Stimulated activated effector memory CD8-positive, alpha-beta T cell treated with anti-CD3 and anti-CD28 coated beads, Interleukin-12 subunit alpha, Interleukin-12 subunit beta, amount 100 ng/mL, for 72 hours (primary cell): ENCODE measurements around the gene PRND.
"Not testable (repeated sequence)": the region's sequence is repeated elsewhere in the genome, so short reads cannot be mapped to it uniquely, and the experiment has no call there.

Source experiments
- ATAC-seq: fragments of 150-1000 bp; cut with Tn5 transposase; 2 replicates; pipeline ENCODE4 v1.10.0; 2021
- DNase-seq, 2 donors: peaks; one replicate each; pipeline ENCODE4 v3.0.0; 2021 to 2022; ENCODE audit warnings: low spot score in 2 of 2
- H3K27ac Mint-ChIP-seq: one replicate; pipeline ENCODE4 v1.8.0; 2022; ENCODE audit warnings: mild to moderate bottlenecking, mixed read lengths
- H3K36me3 Mint-ChIP-seq: one replicate; pipeline ENCODE4 v1.8.0; 2022; ENCODE audit warnings: mild to moderate bottlenecking, mixed read lengths
- H3K4me1 Mint-ChIP-seq: one replicate; pipeline ENCODE4 v1.8.0; 2022; ENCODE audit warnings: mixed read lengths
- H3K4me3 Mint-ChIP-seq: one replicate; pipeline ENCODE4 v1.8.0; 2022; ENCODE audit warnings: mild to moderate bottlenecking, mixed read lengths
- H3K9me3 Mint-ChIP-seq: one replicate; pipeline ENCODE4 v1.8.0; 2022; ENCODE audit warnings: mixed read lengths

PRND gene

GRCh38 chr20:4697831-4698221, 23.9 kb upstream of the PRND start:
- Mint-ChIP-seq H3K27ac (peak overlapping the region; percentile 75), H3K9me3 (no peaks in the 10 kb centered on the region), H3K36me3 (peaks cover 95% of the 10 kb centered on the region), H3K4me3 (peak overlapping the region; percentile 10), H3K4me1 (peaks cover 47% of the 10 kb centered on the region)
- DNase-seq (no peak), ATAC-seq (peak; percentile 75)

- H3K4me1 Mint-ChIP-seq = peaks cover 45% of the 10 kb centered on the region
- no peak for DNase-seq
- H3K27ac Mint-ChIP-seq = no peak overlapping the region
- peaks cover 81% of the 10 kb centered on the region for H3K36me3 Mint-ChIP-seq
- H3K9me3 Mint-ChIP-seq = no peaks in the 10 kb centered on the region
- no peak overlapping the region for H3K4me3 Mint-ChIP-seq
- ATAC-seq = no peak
Measured at GRCh38 chr20:4699216-4699615, 22.5 kb upstream of the PRND start.

GRCh38 chr20:4699957-4700356, 21.8 kb upstream of the PRND start:
- H3K27ac Mint-ChIP-seq = peak overlapping the region; percentile 51
- H3K4me3 Mint-ChIP-seq = no peak overlapping the region
- ATAC-seq = no peak
- peaks cover 74% of the 10 kb centered on the region for H3K36me3 Mint-ChIP-seq
- no peak for DNase-seq
- peaks cover 46% of the 10 kb centered on the region for H3K4me1 Mint-ChIP-seq
- H3K9me3 Mint-ChIP-seq = no peaks in the 10 kb centered on the region

GRCh38 chr20:4702562-4703280, 19.0 kb upstream of the PRND start:
- Mint-ChIP-seq H3K36me3 (peaks cover 46% of the 10 kb centered on the region), H3K9me3 (no peaks in the 10 kb centered on the region), H3K4me1 (peaks cover 18% of the 10 kb centered on the region), H3K27ac (peak overlapping the region; percentile 7), H3K4me3 (no peak overlapping the region)
- ATAC-seq = peak; percentile 51
- DNase-seq = no peak

- ATAC-seq = peak; percentile 78
- Mint-ChIP-seq H3K4me1 (peaks cover 14% of the 10 kb centered on the region), H3K27ac (peak overlapping the region; percentile 7), H3K4me3 (no peak overlapping the region), H3K9me3 (no peaks in the 10 kb centered on the region), H3K36me3 (peaks cover 41% of the 10 kb centered on the region)
- DNase-seq = no peak
Measured at GRCh38 chr20:4703281-4703676, 18.4 kb upstream of the PRND start.

- ATAC-seq, H3K27ac Mint-ChIP-seq, H3K36me3 Mint-ChIP-seq, H3K4me3 Mint-ChIP-seq, H3K9me3 Mint-ChIP-seq, DNase-seq: not testable (repeated sequence)
- peaks cover 20% of the 10 kb centered on the region for H3K4me1 Mint-ChIP-seq
Measured at GRCh38 chr20:4706941-4707340, 14.8 kb upstream of the PRND start.

- Mint-ChIP-seq H3K36me3 (no peaks in the 10 kb centered on the region), H3K4me3 (no peak overlapping the region), H3K4me1 (peaks cover 14% of the 10 kb centered on the region), H3K27ac (no peak overlapping the region), H3K9me3 (no peaks in the 10 kb centered on the region)
- DNase-seq (no peak), ATAC-seq (no peak)
Measured at GRCh38 chr20:4708036-4708435, 13.7 kb upstream of the PRND start.

- DNase-seq = no peak
- Mint-ChIP-seq H3K4me1 (peaks cover 12% of the 10 kb centered on the region), H3K4me3 (no peak overlapping the region), H3K27ac (no peak overlapping the region), H3K9me3 (no peaks in the 10 kb centered on the region), H3K36me3 (no peaks in the 10 kb centered on the region)
- ATAC-seq = no peak
Measured at GRCh38 chr20:4708856-4709255, 12.9 kb upstream of the PRND start.

- H3K4me1 Mint-ChIP-seq = peaks cover 7% of the 10 kb centered on the region
- no peak for ATAC-seq
- DNase-seq = no peak
- H3K27ac Mint-ChIP-seq = no peak overlapping the region
- no peaks in the 10 kb centered on the region for H3K36me3 Mint-ChIP-seq
- no peaks in the 10 kb centered on the region for H3K9me3 Mint-ChIP-seq
- H3K4me3 Mint-ChIP-seq = no peak overlapping the region
Measured at GRCh38 chr20:4709261-4710105, 12.2 kb upstream of the PRND start.

GRCh38 chr20:4710106-4710475, 11.6 kb upstream of the PRND start:
- ATAC-seq = no peak
- Mint-ChIP-seq H3K27ac (no peak overlapping the region), H3K4me3 (no peak overlapping the region), H3K36me3 (no peaks in the 10 kb centered on the region), H3K9me3 (no peaks in the 10 kb centered on the region), H3K4me1 (peaks cover 6% of the 10 kb centered on the region)
- DNase-seq = no peak

- Mint-ChIP-seq H3K27ac (no peak overlapping the region), H3K4me3 (no peak overlapping the region)
- peak; percentile 39 for ATAC-seq
Measured at GRCh38 chr20:4711511-4711910, 10.2 kb upstream of the PRND start.

GRCh38 chr20:4713401-4713800, 8.3 kb upstream of the PRND start:
- no peaks in the 10 kb centered on the region for H3K9me3 Mint-ChIP-seq
- H3K36me3 Mint-ChIP-seq = no peaks in the 10 kb centered on the region
- ATAC-seq (no peak), DNase-seq (no peak)
- H3K4me1 Mint-ChIP-seq = peaks cover 6% of the 10 kb centered on the region
- H3K4me3 Mint-ChIP-seq = no peak overlapping the region
- no peak overlapping the region for H3K27ac Mint-ChIP-seq

More at GRCh38 chr20:4711511-4711910, 10.2 kb upstream of the PRND start:
- Mint-ChIP-seq H3K9me3 (no peaks in the 10 kb centered on the region), H3K36me3 (no peaks in the 10 kb centered on the region), H3K4me1 (peaks cover 6% of the 10 kb centered on the region)
- DNase-seq = no peak

- no peaks in the 10 kb centered on the region for H3K9me3 Mint-ChIP-seq
- H3K4me1 Mint-ChIP-seq = peaks cover 6% of the 10 kb centered on the region
- no peaks in the 10 kb centered on the region for H3K36me3 Mint-ChIP-seq
- no peak for ATAC-seq
- H3K27ac Mint-ChIP-seq = no peak overlapping the region
- no peak for DNase-seq
- no peak overlapping the region for H3K4me3 Mint-ChIP-seq
Measured at GRCh38 chr20:4714818-4715217, 6.9 kb upstream of the PRND start.

GRCh38 chr20:4717816-4718570, 3.7 kb upstream of the PRND start:
- H3K27ac Mint-ChIP-seq = no peak overlapping the region
- H3K4me1 Mint-ChIP-seq = peaks cover 12% of the 10 kb centered on the region
- DNase-seq (no peak), ATAC-seq (no peak)
- no peaks in the 10 kb centered on the region for H3K36me3 Mint-ChIP-seq
- no peaks in the 10 kb centered on the region for H3K9me3 Mint-ChIP-seq
- H3K4me3 Mint-ChIP-seq = no peak overlapping the region

GRCh38 chr20:4719190-4719589, 2.5 kb upstream of the PRND start:
- ATAC-seq (no peak), DNase-seq (no peak)
- H3K4me1 Mint-ChIP-seq = peaks cover 12% of the 10 kb centered on the region
- no peaks in the 10 kb centered on the region for H3K9me3 Mint-ChIP-seq
- no peaks in the 10 kb centered on the region for H3K36me3 Mint-ChIP-seq
- no peak overlapping the region for H3K27ac Mint-ChIP-seq
- H3K4me3 Mint-ChIP-seq = no peak overlapping the region
